Prostate gland (tissue), 2 donors: ENCODE results near the gene CYP2D6.

ENCODE experiments used
- POLR2A ChIP-seq: fragments of 450-650 bp; IDR thresholded peaks from one replicate; pipeline ENCODE4 v1.6.1; 2016; ENCODE audit warnings: antibody characterized with exemption, mild to moderate bottlenecking
- TF ChIP-seq, protein P1 (sequence below), 4 experiments: fragments of 200-600 bp in 2 of 4; fragments of 450-650 bp in 2 of 4; sonication (generic) in 2 of 4; IDR thresholded peaks; 1 replicate in 3 of 4; 2 replicates in 1 of 4; pipeline ENCODE4 v1.5.1; 2016 to 2019; ENCODE audit warnings: antibody characterized with exemption in 4 of 4, mild to moderate bottlenecking in 2 of 4, moderate library complexity in 2 of 4

- TF ChIP-seq, protein P1, sequence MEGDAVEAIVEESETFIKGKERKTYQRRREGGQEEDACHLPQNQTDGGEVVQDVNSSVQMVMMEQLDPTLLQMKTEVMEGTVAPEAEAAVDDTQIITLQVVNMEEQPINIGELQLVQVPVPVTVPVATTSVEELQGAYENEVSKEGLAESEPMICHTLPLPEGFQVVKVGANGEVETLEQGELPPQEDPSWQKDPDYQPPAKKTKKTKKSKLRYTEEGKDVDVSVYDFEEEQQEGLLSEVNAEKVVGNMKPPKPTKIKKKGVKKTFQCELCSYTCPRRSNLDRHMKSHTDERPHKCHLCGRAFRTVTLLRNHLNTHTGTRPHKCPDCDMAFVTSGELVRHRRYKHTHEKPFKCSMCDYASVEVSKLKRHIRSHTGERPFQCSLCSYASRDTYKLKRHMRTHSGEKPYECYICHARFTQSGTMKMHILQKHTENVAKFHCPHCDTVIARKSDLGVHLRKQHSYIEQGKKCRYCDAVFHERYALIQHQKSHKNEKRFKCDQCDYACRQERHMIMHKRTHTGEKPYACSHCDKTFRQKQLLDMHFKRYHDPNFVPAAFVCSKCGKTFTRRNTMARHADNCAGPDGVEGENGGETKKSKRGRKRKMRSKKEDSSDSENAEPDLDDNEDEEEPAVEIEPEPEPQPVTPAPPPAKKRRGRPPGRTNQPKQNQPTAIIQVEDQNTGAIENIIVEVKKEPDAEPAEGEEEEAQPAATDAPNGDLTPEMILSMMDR (IDR thresholded peaks at IDR 0.05) = no peak
- TF ChIP-seq POLR2A = no peak
Measured at GRCh38 chr22:42134100-42135020, 3.8 kb upstream of the CYP2D6 start.
